Transverse colon (tissue), 4 donors: ENCODE data around the gene FAM229A. TPM values are rescaled to one million over a fixed set of nuclear protein-coding genes. Genes with fewer than 3 reads are reported as not detected.

Experiments used
- DNase-seq: peaks from one replicate; pipeline ENCODE4 v3.0.0-alpha.2; 2019
- H3K27ac ChIP-seq, 4 donors: fragments of 200-600 bp; sonication (generic); 2 replicates each; pipeline ENCODE4 v1.5.1; 2016 to 2018; ENCODE audit warnings: inconsistent platforms in 4 of 4
- H3K27me3 ChIP-seq: fragments of 200-600 bp; sonication (generic); 2 replicates; pipeline ENCODE4 v1.5.1; 2017; ENCODE audit warnings: inconsistent platforms
- H3K36me3 ChIP-seq, 4 donors: fragments of 200-600 bp; sonication (generic); 2 replicates each; pipeline ENCODE4 v1.5.1; 2017 to 2019; ENCODE audit warnings: inconsistent platforms in 4 of 4
- H3K4me1 ChIP-seq, 4 donors: fragments of 200-600 bp; sonication (generic); 2 replicates each; pipeline ENCODE4 v1.5.1; 2017 to 2020; ENCODE audit warnings: inconsistent platforms in 4 of 4
- H3K4me3 ChIP-seq, 4 donors: fragments of 200-600 bp; sonication (generic); 1 replicate in 1 of 4; 2 replicates in 3 of 4; pipeline versions ENCODE4 v1.5.1 to v1.6.1; 2017 to 2019; ENCODE audit warnings: inconsistent platforms in 4 of 4
- H3K9me3 ChIP-seq, 2 donors: fragments of 200-600 bp; sonication (generic); 2 replicates each; pipeline ENCODE4 v1.5.1; 2017 to 2019; ENCODE audit warnings: inconsistent platforms in 2 of 2
- EP300 ChIP-seq: sonication (generic); formaldehyde crosslinking; IDR thresholded peaks from one replicate; pipeline ENCODE4 v1.6.1; 2017; ENCODE audit warnings: antibody characterized with exemption, low read depth
- POLR2A ChIP-seq: fragments of 450-650 bp; IDR thresholded peaks from one replicate; pipeline ENCODE4 v1.6.1; 2016; ENCODE audit warnings: antibody characterized with exemption, mild to moderate bottlenecking, moderate library complexity
- POLR2AphosphoS5 ChIP-seq, 3 donors: sonication (generic); formaldehyde crosslinking; IDR thresholded peaks; one replicate each; pipeline ENCODE4 v1.6.1; 2016; ENCODE audit warnings: antibody characterized with exemption in 3 of 3
- WGBS, 2 donors: methylation state at CpG; one replicate each; pipeline ENCODE4 v1.1.5; 2018; ENCODE audit warnings: low coverage in 1 of 2; 5-methylcytosine and 5-hydroxymethylcytosine counted together
- in situ Hi-C, 4 donors: fragments of 200-750 bp; cut with MboI; loops; one replicate each; pipeline versions ENCODE4 v1.15.0 to v1.15.1; 2017; ENCODE audit warnings: low sequenced_read_pairs in 3 of 4, low pct_ligation_motif_present in 1 of 4, low pct_unique_long_range_greater_than_20kb in 1 of 4
- intact Hi-C: fragments of 100-400 bp; cut with DNase I; formaldehyde crosslinking; loops from one replicate; pipeline ENCODE4 v1.15.1; 2023; ENCODE audit warnings: low total_unique reads
- total RNA-seq, 4 donors: library from RNA; depleted of rRNA; stranded (reverse); fragments of >200 nt; gene quantifications; one replicate each; pipeline ENCODE4 v1.1.0, GENCODE V29; 2016
- TF ChIP-seq, protein P1 (sequence below), 5 experiments: fragments of 200-600 bp in 3 of 5; fragments of 450-650 bp in 2 of 5; sonication (generic) in 3 of 5; IDR thresholded peaks; 1 replicate in 2 of 5; 2 replicates in 3 of 5; pipeline ENCODE4 v1.5.1; 2016 to 2017; ENCODE audit warnings: antibody characterized with exemption in 5 of 5, inconsistent platforms in 3 of 5, mild to moderate bottlenecking in 2 of 5, moderate library complexity in 1 of 5

Gene FAM229A
- total RNA-seq, 4 donors from 2014 or later, result 12.1 to 59.1 (median 21.1) TPM

DNA sequence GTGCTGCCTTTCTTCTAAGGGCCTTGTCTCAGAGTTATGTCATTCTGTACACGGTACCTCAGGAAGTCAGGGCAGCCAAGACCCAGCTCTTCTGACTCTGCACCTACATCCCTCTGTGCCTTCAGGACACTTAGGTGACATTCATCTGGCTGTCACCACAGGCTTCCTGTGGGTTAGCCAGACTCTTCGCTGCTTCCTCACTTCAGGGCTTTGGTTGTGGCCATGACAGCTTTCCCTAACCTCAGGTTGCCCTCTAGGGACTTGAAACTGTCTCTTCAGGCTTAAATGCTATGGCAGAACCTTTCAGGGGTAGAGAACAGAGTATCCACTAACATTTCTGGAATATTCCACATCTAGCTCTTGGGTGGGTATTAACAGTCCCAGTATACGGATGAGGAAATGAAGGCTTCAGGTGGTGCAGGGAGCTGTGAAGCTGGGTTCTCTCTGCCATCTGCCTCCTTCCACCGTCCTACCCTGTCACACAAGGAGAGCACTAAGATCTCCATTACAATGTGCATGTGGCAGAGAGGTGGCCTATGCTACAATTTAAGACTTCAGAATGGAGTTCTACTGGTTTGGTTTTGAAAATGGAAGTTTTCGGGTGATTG is 10.0 kb upstream of the FAM229A start:
- H3K9me3 ChIP-seq, result no peaks in the 10 kb centered on the region
- no peaks in the 10 kb centered on the region for H3K4me1 ChIP-seq
- WGBS, 2 donors, result 84 to 100% methylated on average over 1 to 5 of the region's 5 CpGs
- intact Hi-C loops, result no loop called here
- H3K4me3 ChIP-seq, result no peak overlapping the region
- TF ChIP-seq EP300 (no peak), POLR2A (no peak), POLR2AphosphoS5 (IDR thresholded peaks at IDR 0.05) (no peak)
- TF ChIP-seq, protein P1, sequence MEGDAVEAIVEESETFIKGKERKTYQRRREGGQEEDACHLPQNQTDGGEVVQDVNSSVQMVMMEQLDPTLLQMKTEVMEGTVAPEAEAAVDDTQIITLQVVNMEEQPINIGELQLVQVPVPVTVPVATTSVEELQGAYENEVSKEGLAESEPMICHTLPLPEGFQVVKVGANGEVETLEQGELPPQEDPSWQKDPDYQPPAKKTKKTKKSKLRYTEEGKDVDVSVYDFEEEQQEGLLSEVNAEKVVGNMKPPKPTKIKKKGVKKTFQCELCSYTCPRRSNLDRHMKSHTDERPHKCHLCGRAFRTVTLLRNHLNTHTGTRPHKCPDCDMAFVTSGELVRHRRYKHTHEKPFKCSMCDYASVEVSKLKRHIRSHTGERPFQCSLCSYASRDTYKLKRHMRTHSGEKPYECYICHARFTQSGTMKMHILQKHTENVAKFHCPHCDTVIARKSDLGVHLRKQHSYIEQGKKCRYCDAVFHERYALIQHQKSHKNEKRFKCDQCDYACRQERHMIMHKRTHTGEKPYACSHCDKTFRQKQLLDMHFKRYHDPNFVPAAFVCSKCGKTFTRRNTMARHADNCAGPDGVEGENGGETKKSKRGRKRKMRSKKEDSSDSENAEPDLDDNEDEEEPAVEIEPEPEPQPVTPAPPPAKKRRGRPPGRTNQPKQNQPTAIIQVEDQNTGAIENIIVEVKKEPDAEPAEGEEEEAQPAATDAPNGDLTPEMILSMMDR (IDR thresholded peaks at IDR 0.05), result no peak
- H3K36me3 ChIP-seq, result peaks cover 0 to 73% (median 36%) of the 10 kb centered on the region in 4 donors
- in situ Hi-C loops, result no loop called here
- no peaks in the 10 kb centered on the region for H3K27me3 ChIP-seq
- no peak overlapping the region for H3K27ac ChIP-seq
- DNase-seq, result no peak

DNA sequence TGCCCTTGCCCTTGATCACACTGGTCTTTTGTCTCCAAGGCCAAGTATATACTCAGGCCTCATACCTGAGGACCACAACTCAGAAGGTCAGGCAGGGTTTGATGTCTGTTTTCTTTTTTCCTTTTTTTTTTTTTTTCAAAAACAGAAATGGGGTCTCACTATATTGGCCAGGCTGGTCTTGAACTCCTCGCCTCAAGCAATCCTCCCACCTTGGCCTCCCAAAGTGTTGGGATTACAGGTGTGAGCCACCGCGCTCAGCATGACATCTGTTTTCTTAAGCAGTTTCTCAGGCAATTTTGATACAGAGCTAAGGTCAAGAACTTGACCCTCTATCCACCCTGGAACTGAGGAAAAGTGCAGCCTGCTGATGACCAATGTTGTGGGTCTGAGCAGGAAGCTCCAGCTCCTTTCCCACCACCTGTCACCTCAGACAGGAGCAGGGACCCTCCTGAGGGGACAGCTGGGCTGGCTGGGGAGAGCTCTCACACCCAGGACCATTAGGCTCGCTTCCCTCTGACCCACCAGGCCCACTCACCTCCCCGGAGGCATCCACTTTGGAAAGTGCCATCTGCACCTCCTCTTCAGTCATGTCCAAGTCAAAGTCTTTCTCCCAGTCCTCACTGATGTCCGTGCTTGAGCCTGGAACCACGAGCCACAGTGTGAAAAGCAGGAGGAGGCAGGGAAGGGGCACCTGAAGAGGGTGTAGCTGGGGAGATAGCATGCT is 5.8 kb upstream of the FAM229A start:
- no peak for DNase-seq
- Histone ChIP-seq H3K27me3 (no peaks in the 10 kb centered on the region), H3K4me3 (no peak overlapping the region), H3K36me3 (peaks cover 0 to 57% (median 23%) of the 10 kb centered on the region in 4 donors), H3K4me1 (no peaks in the 10 kb centered on the region), H3K9me3 (no peaks in the 10 kb centered on the region), H3K27ac (no peak overlapping the region)
- TF ChIP-seq POLR2A (no peak), POLR2AphosphoS5 (IDR thresholded peaks at IDR 0.05) (no peak), EP300 (no peak)
- TF ChIP-seq, protein P1 (IDR thresholded peaks at IDR 0.05), result no peak
- WGBS, 2 donors, result 80 to 97% methylated on average over 3 to 7 of the region's 7 CpGs
- in situ Hi-C loops (no loop called here), intact Hi-C loops (no loop called here)

DNA sequence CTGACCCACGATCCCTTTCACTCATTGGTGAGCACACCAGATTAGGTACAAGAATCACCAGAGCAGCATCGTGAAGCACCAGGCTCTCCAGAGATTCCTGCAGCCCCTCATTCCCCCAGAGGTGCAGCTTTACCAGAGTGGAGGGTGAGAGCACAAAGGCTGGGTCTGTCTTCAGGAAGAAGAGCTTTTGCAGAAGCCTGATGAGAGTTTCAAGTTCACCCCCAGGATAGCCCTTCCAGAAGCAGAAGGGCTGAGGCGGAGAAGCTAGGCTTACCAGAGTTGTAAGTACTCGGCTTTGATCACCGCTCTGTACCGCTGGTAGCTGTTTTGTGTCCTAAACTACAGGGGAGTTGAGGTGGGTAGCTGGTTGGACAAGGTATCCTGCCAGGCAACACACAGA is 3.2 kb upstream of the FAM229A start:
- H3K4me1 ChIP-seq, result peaks cover 14 to 17% (median 15%) of the 10 kb centered on the region in 4 donors
- no peaks in the 10 kb centered on the region for H3K27me3 ChIP-seq
- 71 to 83% methylated on average over 1 to 6 of the region's 6 CpGs for WGBS, 2 donors
- in situ Hi-C loops (no loop called here), intact Hi-C loops (no loop called here)
- no peak for DNase-seq
- no peak overlapping the region for H3K4me3 ChIP-seq
- TF ChIP-seq POLR2AphosphoS5 (IDR thresholded peaks at IDR 0.05) (no peak), EP300 (no peak), POLR2A (no peak)
- TF ChIP-seq, protein P1 (IDR thresholded peaks at IDR 0.05), result no peak
- peaks cover 0 to 49% (median 13%) of the 10 kb centered on the region in 4 donors for H3K36me3 ChIP-seq
- no peak overlapping the region for H3K27ac ChIP-seq
- H3K9me3 ChIP-seq, result no peaks in the 10 kb centered on the region

DNA sequence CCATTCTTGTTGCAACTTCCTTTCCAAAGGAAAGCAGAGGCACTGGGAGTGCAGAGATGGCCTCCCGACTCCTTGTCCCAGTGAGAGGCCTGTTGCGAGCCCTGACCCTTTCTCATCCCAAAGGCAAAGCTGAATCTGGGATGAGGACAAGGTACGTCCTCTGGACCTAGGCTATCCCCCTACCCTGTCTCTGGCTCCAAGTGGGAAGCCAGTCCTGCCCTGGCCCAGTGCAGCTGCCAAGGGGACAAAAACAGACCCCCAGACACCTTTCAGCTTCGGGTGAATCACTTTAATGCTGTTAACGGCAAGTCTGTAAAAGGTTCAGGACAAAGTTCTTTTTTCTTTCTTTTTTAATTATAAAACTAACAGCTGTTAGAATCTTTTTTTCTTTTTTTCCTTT is 2.6 kb upstream of the FAM229A start:
- Histone ChIP-seq H3K27me3 (no peaks in the 10 kb centered on the region), H3K36me3 (peaks cover 0 to 45% (median 11%) of the 10 kb centered on the region in 4 donors), H3K9me3 (no peaks in the 10 kb centered on the region), H3K4me1 (peaks cover 14 to 17% (median 15%) of the 10 kb centered on the region in 4 donors), H3K27ac (no peak overlapping the region), H3K4me3 (no peak overlapping the region)
- no peak for DNase-seq
- in situ Hi-C loops (no loop called here), intact Hi-C loops (no loop called here)
- 84 to 100% methylated on average over 2 to 5 of the region's 5 CpGs for WGBS, 2 donors
- TF ChIP-seq, protein P1 (IDR thresholded peaks at IDR 0.05), result no peak
- TF ChIP-seq POLR2AphosphoS5 (IDR thresholded peaks at IDR 0.05) (no peak), EP300 (no peak), POLR2A (no peak)
